OCI-LY7 (cell line): Measurements from ENCODE around the gene PGAP2. TPM values are rescaled to one million over a fixed set of nuclear protein-coding genes. Genes with fewer than 3 reads are reported as not detected.

ENCODE experiments used
- BruUV-seq: library from RNA; stranded (reverse); fragments of 400-500 nt; replicated peaks from 2 replicates; lab custom pipeline; 2021; lab: Mats Ljungman, UMichigan
- CTCF ChIA-PET: fragments of 300-600 bp; sonication (Branson Sonifier 250); formaldehyde crosslinking; loops from one replicate; lab custom pipeline; 2022; ENCODE audit warnings: antibody characterized with exemption; ENCODE audit not compliant: unreplicated experiment; lab: Charles Lee
- POLR2A ChIA-PET: fragments of 300-600 bp; sonication (Branson Sonifier 250); formaldehyde crosslinking; loops from one replicate; lab custom pipeline; 2022; ENCODE audit warnings: antibody characterized with exemption; lab: Charles Lee
- DNase-seq: peaks from one replicate; pipeline ENCODE4 v3.0.0-alpha.2; 2015; ENCODE audit warnings: low spot score
- H2AFZ ChIP-seq: fragments of 200-600 bp; sonication (generic), shearing (Covaris generic); 2 replicates; pipeline ENCODE4 v1.6.1; 2014; ENCODE audit warnings: mild to moderate bottlenecking, antibody characterized with exemption, low read length, moderate library complexity
- H3K27ac ChIP-seq: fragments of 200-600 bp; sonication (generic); 2 replicates; pipeline ENCODE4 v1.5.1; 2014; ENCODE audit warnings: mixed run types, low read depth, mild to moderate bottlenecking, moderate library complexity, low read length, inconsistent platforms; ENCODE audit not compliant: poor library complexity, severe bottlenecking
- H3K36me3 ChIP-seq: fragments of 200-600 bp; sonication (generic); 2 replicates; pipeline ENCODE4 v1.6.1; 2014; ENCODE audit warnings: mild to moderate bottlenecking, antibody characterized with exemption, low read length, moderate library complexity, mixed read lengths; ENCODE audit not compliant: insufficient read depth
- H3K4me1 ChIP-seq: fragments of 200-600 bp; sonication (generic); 2 replicates; pipeline ENCODE4 v1.5.1; 2014; ENCODE audit warnings: mild to moderate bottlenecking, low read length; ENCODE audit not compliant: insufficient read depth, poor library complexity, severe bottlenecking
- H3K4me2 ChIP-seq: fragments of 200-600 bp; sonication (generic); 2 replicates; pipeline ENCODE4 v1.6.1; 2014; ENCODE audit warnings: mild to moderate bottlenecking, low read length
- H3K4me3 ChIP-seq: fragments of 200-600 bp; sonication (generic); 2 replicates; pipeline ENCODE4 v1.5.1; 2014; ENCODE audit warnings: mild to moderate bottlenecking, low read depth, low read length; ENCODE audit not compliant: poor library complexity, severe bottlenecking
- H3K79me2 ChIP-seq: fragments of 200-600 bp; sonication (generic); 2 replicates; pipeline ENCODE4 v1.6.1; 2016; ENCODE audit warnings: low read depth, mild to moderate bottlenecking, low read length, moderate library complexity, mixed read lengths; ENCODE audit not compliant: insufficient read depth
- H3K9me2 ChIP-seq: fragments of 200-600 bp; sonication (generic); 2 replicates; pipeline ENCODE4 v1.6.1; 2016; ENCODE audit warnings: mild to moderate bottlenecking, low read length, mixed read lengths; ENCODE audit not compliant: insufficient read depth
- H3K9me3 ChIP-seq: fragments of 200-600 bp; sonication (generic); 2 replicates; pipeline ENCODE4 v1.6.1; 2014; ENCODE audit warnings: mild to moderate bottlenecking, mixed run types, low read length, mixed read lengths
- H4K20me1 ChIP-seq: fragments of 200-600 bp; sonication (generic); 2 replicates; pipeline ENCODE4 v1.6.1; 2014; ENCODE audit warnings: mild to moderate bottlenecking, antibody characterized with exemption, low read length, moderate library complexity, mixed read lengths; ENCODE audit not compliant: insufficient read depth
- EZH2phosphoT487 ChIP-seq: fragments of 200-600 bp; sonication (generic); IDR thresholded peaks from 2 replicates; pipeline ENCODE4 v1.6.1; 2018; ENCODE audit warnings: low read depth, borderline replicate concordance, mild to moderate bottlenecking, mixed run types, antibody characterized with exemption, low read length, moderate library complexity, mixed read lengths
- intact Hi-C: fragments of 100-400 bp; cut with micrococcal nuclease; formaldehyde crosslinking; loops from one replicate; pipeline ENCODE4 v1.10.0; 2022; ENCODE audit not compliant: unreplicated experiment
- total RNA-seq, 2 experiments: library from RNA; depleted of rRNA in 1 of 2; stranded (reverse); fragments of >200 nt in 1 of 2; shearing (Covaris generic) in 1 of 2; gene quantifications; 2 replicates each; pipeline ENCODE4 v1.2.3, GENCODE V29; 2014 to 2022
- TF ChIP-seq, protein P1 (sequence below): fragments of 200-600 bp; sonication (generic); conservative IDR thresholded peaks from 2 replicates; pipeline ENCODE4 v1.5.1; 2014; ENCODE audit warnings: mild to moderate bottlenecking, antibody characterized with exemption, low read length, moderate library complexity, mixed read lengths

Gene PGAP2
- total RNA-seq, 2 experiments from 2014 or later, result 23.9 to 44.0 TPM

DNA sequence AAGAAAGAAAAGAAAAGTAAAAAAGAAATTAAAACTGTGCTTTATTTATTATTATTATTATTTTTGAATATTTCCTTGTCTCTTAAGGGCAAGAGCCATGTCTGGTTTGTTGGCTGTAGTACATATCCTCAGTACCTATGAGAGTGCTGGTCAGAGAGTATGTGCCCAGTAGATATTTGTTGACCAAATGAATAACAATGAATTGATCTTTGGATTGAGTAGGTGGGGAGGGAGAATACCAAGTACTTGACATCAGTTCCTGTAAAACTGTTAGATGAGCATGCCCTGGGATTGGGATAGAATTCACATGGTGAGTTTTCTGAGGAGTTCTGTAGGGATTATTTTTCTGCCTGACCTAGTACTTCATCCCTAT, 58.5 kb downstream of the PGAP2 start:
- Histone ChIP-seq H2AFZ (no peak overlapping the region), H3K4me1 (peaks cover 56% of the 10 kb centered on the region), H3K9me3 (no peaks in the 10 kb centered on the region), H4K20me1 (no peaks in the 10 kb centered on the region), H3K9me2 (no peaks in the 10 kb centered on the region), H3K27ac (peak overlapping the region; percentile 63), H3K4me3 (no peak overlapping the region), H3K4me2 (peak overlapping the region; percentile 63), H3K79me2 (peaks cover 59% of the 10 kb centered on the region; the same call in 1 of the 2 replicates), H3K36me3 (no peaks in the 10 kb centered on the region; the same call in 1 of the 2 replicates)
- intact Hi-C loops, result no loop called here
- CTCF ChIA-PET, result interaction anchor here (1.2 to 1.4 kb wide), 2 partner anchors 11 to 12 kb away, joined by 4 to 7 read pairs; partner anchors contain the start of gene STIM1
- no TSS peak for BruUV-seq
- TF ChIP-seq, protein P1, sequence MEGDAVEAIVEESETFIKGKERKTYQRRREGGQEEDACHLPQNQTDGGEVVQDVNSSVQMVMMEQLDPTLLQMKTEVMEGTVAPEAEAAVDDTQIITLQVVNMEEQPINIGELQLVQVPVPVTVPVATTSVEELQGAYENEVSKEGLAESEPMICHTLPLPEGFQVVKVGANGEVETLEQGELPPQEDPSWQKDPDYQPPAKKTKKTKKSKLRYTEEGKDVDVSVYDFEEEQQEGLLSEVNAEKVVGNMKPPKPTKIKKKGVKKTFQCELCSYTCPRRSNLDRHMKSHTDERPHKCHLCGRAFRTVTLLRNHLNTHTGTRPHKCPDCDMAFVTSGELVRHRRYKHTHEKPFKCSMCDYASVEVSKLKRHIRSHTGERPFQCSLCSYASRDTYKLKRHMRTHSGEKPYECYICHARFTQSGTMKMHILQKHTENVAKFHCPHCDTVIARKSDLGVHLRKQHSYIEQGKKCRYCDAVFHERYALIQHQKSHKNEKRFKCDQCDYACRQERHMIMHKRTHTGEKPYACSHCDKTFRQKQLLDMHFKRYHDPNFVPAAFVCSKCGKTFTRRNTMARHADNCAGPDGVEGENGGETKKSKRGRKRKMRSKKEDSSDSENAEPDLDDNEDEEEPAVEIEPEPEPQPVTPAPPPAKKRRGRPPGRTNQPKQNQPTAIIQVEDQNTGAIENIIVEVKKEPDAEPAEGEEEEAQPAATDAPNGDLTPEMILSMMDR, result no peak
- no peak for TF ChIP-seq EZH2phosphoT487
- no peak for DNase-seq
- POLR2A ChIA-PET, result interaction anchor here (1.7 to 5.0 kb wide), 4 partner anchors 10 to 28 kb away, joined by 8 to 29 read pairs (median 18); partner anchors contain the start of gene STIM1

DNA sequence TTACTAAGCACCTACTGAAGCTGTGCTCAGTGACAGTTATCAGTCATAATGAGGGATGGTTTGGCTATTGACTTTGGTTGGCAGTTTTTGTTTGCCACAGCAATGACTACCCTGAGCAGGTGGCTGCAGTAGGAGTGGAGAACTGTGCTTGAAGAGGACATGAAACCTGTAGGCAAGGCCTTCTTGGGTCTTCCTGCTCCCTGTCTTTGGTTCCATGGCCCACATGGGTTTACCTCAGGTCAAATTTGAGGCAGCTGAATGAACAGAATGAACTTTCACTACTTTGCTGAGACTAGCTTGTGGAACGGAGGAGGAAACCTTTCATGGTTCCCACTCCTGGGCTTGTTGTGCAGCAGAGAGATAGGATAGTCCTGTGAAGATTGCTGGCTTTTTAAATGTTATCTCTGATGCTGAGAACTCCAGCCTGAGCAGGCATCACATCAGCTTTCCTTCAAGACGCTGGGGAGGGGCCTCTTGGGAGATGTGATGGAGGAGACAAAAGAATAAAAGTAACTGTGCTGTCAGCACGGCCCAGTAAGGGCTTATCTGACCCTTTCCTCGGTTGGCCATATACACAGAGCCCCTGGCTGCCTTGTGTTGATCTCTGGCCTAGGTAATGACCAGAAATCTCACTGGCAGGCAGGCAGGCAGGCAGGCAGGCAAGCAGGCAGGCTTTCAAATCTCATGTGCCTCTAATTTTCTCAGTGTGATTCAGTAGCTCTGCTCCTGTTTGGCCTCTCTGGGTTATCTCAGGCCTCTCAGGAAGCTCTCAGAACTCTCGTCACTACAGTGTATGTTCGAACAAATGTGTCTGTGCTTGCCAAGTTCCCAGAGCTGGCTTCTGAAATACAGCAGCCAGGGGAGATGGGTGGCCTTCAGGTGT, 59.1 kb downstream of the PGAP2 start:
- Histone ChIP-seq H3K4me2 (peak overlapping the region; percentile 51), H3K36me3 (no peaks in the 10 kb centered on the region; the same call in 1 of the 2 replicates), H2AFZ (no peak overlapping the region), H3K27ac (peak overlapping the region; percentile 63), H3K79me2 (peaks cover 53% of the 10 kb centered on the region; the same call in 1 of the 2 replicates), H3K4me3 (no peak overlapping the region), H3K9me3 (no peaks in the 10 kb centered on the region), H4K20me1 (no peaks in the 10 kb centered on the region), H3K9me2 (no peaks in the 10 kb centered on the region), H3K4me1 (peaks cover 50% of the 10 kb centered on the region)
- ChIA-PET POLR2A (interaction anchor here (0.7 to 5.0 kb wide), 7 partner anchors 8 to 167 kb away, joined by 3 to 29 read pairs (median 8); partner anchors contain the start of gene STIM1), CTCF (interaction anchor here (1.0 to 1.4 kb wide), 3 partner anchors 11 to 190 kb away, joined by 4 to 7 read pairs (median 4); partner anchors contain the start of gene STIM1)
- intact Hi-C loops, result no loop called here
- DNase-seq, result peak; percentile 67
- BruUV-seq, result no TSS peak
- TF ChIP-seq EZH2phosphoT487, result no peak

DNA sequence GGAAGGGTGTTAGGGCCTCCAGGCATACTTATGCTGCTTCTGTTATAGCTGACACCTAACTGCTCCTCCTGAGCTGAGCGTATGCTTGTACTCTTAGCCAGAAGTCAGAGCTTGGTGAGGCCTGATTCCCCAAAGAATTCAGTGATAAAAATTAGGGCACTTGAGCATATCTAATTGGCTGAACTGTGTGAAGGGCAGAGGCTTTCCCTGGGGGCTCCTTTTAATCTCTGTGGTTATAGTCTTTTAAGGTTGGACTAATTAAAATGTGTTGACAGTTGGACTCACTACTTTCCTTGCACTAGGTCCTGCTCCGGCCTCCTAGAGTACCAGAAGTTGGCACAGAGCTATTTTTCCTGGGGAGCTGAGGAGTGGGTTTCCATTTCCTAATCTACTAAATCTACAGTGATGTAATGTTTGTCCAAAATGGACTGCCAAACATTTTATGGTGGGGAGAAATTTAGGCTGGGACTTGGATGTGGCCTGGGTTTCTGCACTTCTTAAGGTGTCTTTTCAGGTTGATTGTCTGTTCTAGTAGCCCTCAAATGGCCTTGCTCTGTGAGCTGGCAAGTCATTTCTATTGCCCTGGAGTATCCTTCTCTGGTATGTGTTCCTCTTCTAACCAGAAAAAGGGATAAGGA, 65.5 kb downstream of the PGAP2 start:
- BruUV-seq, result no TSS peak
- ChIA-PET CTCF (interaction anchor here (0.9 kb wide), 1 partner anchor 14 kb away, joined by 4 read pairs; no protein-coding TSS in a partner anchor), POLR2A (interaction anchor here (0.7 to 3.6 kb wide), 3 partner anchors 9 to 21 kb away, joined by 4 to 14 read pairs (median 7); partner anchors contain the start of gene STIM1)
- Histone ChIP-seq H4K20me1 (peaks cover 10% of the 10 kb centered on the region; the same call in 1 of the 2 replicates), H3K4me3 (no peak overlapping the region), H2AFZ (no peak overlapping the region), H3K79me2 (peaks cover 6% of the 10 kb centered on the region; the same call in 1 of the 2 replicates), H3K36me3 (no peaks in the 10 kb centered on the region), H3K9me2 (no peaks in the 10 kb centered on the region), H3K9me3 (no peaks in the 10 kb centered on the region), H3K4me1 (peaks cover 45% of the 10 kb centered on the region), H3K27ac (no peak overlapping the region), H3K4me2 (peak overlapping the region; percentile 27; the same call in 1 of the 2 replicates)
- DNase-seq, result no peak
- TF ChIP-seq, protein P1, result no peak
- no peak for TF ChIP-seq EZH2phosphoT487
- intact Hi-C loops, result no loop called here
